Endometrium (tissue), 2 donors: ENCODE measurements around the gene PJA2.
"Not testable (repeated sequence)": the region's sequence is repeated elsewhere in the genome, so short reads cannot be mapped to it uniquely, and the experiment has no call there.

ENCODE experiments used
- FAIRE-seq: peaks from 2 replicates; lab custom pipeline; 2012; peaks lifted over from hg19 to GRCh38; lab: Jason Lieb, UNC
- donor health status: control.
- donor health status: control.

PJA2 gene, protein sequence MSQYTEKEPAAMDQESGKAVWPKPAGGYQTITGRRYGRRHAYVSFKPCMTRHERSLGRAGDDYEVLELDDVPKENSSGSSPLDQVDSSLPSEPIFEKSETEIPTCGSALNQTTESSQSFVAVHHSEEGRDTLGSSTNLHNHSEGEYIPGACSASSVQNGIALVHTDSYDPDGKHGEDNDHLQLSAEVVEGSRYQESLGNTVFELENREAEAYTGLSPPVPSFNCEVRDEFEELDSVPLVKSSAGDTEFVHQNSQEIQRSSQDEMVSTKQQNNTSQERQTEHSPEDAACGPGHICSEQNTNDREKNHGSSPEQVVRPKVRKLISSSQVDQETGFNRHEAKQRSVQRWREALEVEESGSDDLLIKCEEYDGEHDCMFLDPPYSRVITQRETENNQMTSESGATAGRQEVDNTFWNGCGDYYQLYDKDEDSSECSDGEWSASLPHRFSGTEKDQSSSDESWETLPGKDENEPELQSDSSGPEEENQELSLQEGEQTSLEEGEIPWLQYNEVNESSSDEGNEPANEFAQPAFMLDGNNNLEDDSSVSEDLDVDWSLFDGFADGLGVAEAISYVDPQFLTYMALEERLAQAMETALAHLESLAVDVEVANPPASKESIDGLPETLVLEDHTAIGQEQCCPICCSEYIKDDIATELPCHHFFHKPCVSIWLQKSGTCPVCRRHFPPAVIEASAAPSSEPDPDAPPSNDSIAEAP

DNA sequence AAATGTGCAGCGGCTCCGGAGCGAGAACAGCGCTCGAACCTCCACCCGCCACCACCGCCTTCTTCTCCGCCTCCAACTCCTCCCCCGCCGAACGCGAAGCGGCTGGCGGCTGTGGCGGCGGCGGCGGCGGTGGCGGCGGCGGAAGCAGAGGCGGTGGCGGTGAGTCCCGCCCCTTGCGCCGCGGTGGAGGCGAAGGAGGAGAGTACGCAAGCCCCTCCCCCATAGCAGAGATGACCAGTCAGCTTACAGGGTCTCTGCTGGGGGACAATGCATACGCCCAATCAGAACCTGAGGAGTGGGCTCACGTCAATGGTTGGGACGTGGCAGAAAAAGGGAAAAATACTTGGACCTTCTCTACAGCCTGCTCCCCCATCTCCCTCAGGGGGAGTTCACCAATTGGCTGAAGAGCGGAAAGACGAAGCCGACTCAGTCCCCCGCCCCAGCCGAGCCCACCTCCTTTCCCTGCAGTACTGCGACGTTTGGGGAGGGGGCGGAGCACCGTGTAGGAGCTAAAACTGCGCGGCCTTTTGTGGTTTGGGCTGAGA is at the start of gene PJA2:
TSS of gene PJA2 (minus strand) at position 131 of the 545 bp plus-strand sequence. CDS start 26,541 bp downstream, outside the sequence.
- peak; percentile 100 for FAIRE-seq

DNA sequence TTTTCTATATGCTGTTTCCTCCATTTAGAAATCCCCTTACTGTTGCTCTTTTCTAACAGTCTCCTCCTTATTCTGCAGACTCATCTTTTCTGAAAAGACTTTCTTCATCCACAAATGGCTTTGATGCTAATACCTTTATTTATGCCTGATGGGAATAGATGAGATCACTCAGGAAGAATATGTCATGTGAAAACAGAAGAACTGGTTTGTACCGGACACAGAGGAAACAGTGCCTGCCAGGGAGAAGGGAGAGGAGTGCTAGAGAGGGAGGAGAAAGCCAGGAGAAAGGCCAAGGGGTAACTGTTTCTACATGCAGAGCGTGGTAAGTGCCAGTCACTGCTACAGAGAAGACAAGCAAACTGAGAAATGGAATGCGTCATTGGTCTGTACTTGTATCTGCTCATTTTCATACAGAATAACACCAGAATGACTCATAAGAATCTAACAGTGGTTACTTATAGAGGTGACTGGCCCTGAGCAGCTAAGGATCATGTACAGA is 45.9 kb upstream of the PJA2 start:
- no peak for FAIRE-seq

DNA sequence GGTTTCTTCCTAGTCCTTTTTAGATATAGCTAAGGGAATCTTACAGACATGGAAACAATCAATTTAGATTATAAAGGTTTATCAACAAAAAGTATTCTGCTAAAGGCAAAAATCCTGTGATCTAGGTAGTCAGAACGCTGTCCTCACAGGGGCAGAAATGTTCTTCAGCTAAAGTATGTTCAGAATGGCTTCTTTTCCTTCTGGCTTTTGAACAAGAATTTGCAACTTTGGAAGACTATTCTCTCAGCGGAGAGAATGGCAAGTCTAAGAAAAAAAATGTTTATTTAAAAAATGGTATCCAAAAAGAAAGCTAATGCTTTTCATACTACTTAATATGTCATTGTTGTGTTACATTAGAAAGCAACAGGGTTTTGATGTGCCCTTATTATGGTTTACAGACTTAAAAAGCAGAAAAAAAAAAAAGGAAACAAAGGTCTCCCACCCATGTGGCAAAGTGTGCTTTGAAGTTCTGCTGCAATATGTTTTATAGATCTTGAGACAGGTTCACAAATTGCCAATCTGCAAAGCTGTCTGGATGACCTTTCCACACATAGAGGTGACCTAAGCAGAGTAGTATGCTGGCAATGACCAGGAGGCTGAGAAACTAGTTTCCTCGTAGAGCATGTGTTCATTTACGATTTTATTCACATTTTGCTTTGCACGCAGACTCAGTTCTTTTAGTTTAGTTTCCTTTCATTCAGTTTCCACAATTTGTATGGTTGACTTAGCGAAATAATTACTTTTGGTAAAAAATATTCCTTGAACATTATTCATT is 45.1 kb upstream of the PJA2 start:
- FAIRE-seq, result no peak

DNA sequence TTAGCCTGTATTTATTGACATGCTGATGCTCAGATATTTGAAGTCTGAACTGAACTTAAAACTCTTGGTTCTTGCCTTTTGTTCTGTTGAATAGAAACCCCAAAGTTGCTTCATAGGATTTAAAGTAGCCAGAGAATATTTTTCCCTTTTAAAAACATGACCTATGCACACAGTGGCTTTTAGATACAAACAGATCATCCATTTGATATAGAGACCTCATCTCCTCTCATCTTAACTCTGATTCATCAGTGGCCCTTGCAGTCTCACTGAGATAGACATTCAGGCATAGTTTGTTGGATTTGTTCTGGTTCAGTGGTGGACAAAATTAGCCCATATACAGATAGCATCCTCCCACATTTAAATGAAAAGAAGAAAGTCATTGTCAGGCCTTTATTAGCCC is 43.5 kb upstream of the PJA2 start:
- no peak for FAIRE-seq

DNA sequence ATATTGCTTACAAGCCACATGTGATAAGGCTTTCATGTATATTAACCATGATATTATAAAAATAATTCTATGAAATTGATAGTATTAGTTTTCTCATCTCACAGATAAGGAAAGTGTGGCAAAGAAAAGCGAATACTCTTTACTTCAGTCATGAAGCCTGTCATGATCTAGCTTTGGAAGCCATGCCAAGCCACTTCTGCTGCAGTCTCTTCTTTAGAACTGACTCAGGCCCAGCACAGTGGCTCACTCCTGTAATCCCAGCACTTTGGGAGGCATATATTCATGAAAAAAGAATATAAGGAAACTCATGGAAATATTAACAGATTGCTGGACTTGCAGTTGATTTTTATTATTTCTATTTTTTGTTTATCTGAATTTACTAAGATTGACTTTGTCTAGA is 42.9 kb upstream of the PJA2 start:
- FAIRE-seq, result no peak

DNA sequence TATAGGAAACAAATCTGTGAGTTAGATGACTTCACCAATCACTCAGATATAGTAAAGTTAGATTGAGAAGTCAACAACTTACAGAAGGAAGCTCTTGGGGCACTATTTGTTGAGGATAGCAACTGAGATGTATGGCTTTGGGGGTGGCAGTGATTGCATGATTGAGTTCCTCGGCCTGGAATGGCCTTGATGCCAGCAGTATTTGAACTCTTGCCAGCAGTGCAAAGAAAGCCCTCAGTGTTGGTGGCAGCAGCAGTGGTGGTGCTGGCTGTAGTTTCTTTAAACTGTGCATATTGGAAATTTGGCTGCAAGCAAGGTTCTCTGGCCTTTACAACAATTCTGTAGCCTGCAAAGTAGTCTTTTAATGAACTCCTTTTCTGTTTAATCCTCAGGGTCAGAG is 41.4 kb upstream of the PJA2 start:
- no peak for FAIRE-seq

DNA sequence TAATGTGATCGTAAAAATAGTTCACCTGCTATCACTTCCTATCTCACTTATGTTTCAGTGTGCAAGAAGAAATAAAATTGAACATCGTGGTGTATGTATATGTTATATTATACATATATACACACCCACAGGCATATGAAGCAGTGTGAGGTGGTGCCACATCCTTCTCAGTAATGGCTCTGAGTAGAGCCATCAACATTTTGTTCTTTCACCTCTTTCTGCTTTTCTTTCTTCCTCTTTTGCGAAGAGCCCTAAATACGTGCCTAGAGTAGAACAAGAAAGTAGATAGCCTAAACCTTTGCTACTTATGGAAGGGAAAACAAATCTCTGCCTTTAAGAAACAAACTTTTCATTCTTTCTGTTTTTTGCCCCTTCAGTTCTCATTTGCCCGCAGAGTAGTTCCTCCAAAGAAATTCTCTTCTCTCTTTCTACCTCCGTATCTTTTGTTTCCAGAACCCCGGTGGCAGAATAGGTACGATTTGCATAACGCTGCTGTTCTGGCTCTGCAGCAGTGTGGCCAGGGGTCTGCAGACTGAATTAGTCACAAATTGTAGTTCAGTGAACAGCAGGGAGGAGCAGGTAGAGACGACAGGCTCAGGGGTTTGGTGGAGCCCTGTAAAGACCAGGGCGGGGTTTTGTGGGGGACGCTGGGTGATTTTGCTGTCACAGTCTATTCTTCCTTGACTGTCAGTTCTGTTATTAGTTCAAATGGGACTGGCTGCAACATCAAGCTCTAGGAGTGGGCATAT is 40.5 kb upstream of the PJA2 start:
- FAIRE-seq, result no peak

DNA sequence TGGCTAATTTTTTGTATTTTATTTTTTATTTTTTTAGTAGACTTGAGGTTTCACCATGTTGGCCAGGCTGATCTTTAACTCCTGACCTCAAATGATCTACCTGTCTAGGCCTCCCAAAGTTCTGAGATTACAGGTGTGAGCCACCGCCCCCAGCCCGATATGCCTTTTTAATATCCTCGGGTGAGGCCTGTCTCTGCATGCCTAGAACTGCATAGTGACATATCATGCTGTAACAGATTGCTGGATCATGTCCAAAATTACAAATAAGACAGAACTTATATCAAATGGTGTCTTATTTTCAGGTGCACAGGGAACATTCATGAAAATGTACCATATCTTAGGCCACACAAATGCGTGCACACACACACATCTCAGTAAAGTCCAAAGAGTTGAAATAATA is 39.1 kb upstream of the PJA2 start:
- FAIRE-seq, result no peak

DNA sequence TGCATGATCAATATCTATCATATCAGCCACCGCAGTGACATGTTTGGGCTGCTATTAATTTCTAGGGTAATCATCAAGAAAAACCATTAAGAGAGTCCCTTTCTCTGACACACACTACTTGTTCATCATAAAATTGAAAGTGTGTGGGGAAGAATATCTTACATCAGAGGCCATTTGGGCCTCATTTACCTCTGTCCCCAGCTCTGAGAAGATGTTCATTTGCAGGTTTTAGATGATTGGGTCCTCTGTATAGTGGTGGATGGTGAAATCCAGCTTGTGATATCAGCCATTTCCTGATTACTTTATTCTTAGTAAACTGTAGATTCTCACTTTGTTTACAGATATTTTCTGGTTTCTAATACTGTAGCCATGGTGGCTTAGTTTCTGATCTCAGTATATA is 29.8 kb upstream of the PJA2 start:
- FAIRE-seq, result no peak

DNA sequence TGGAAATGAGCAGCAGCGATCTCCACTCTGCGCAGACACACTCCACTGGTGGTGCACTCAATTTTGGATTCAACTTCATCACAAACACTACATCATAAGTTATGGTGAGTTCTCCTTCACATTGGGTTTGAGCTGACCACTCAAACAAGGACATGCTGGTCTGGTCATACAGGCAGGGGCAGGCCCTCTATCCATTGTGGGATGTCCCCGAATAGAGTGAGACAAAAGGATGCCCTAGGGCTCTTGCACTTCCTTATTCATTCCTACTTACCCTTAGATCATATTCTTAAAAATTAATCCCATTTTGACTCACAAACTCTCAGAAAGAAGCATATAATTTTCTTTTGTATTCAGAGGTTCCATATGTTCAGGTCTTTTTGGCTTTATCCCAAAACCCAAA is 16.3 kb upstream of the PJA2 start:
- no peak for FAIRE-seq

DNA sequence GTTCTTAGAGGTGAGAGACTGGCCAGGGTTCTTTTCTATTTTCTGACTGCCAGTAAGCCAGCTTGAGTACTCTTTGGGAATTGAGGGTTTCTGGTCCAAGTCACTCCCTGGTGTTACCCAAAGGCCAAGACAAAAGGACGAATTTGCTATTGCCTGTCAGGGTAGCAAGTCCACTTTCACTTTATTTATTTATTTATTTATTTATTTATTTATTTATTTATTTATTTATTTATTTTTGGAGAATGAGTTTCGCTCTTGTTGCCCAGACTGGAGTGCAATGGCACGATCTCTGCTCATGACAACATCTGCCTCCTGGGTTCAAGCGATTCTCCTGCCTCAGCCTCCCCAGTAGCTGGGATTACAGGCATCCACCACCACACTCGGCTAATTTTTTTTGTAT is 15.7 kb upstream of the PJA2 start:
- FAIRE-seq, result not testable (repeated sequence)

DNA sequence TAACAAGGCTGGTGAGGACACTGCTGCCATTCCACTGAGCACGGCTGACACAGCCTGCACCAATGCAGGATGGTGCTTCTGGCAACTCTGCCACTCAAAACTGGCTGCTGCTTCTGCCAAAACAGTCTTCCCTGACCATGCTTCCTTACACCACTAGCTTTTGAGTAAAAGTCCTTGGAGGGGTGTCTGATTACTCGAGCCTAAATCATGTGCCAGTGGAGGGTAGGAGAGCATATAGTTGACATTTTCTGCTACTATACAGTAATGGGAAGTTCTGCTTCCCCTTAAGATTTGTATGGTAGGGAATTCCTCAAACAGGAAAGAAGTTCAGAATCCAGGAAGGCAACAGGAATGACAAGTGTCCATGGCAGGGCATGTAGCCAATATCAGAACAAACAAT is 12.2 kb upstream of the PJA2 start:
- FAIRE-seq, result no peak

DNA sequence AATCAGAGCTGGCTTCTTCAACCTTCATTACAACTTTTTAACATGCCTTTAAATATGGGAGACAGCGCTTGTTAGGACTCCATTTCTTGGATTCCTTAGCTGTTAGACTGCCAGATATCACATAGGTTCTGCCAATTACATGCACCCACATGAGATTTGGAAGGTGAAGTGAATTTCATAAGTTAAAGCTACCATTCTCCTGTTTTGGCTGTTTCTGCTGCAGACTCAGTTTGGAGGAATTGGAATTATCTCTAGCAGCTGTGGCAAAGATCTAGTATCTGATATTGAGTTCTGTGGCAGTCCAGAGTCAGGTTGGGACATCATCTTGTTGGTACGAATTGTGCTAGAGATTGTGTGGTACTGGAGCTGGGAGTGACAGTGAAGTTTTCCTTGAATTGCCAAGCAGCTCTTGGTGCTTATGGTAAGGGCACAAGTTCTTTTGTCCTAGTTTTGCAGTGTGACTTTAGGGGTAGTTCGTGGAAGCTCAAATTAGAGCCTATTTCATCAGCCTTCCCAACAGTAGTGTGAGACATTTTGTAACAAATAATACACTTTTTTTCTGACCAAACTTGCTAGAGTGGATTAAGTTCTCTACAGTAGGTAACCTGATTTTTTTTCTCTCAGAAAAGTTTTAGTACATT is 9.1 kb upstream of the PJA2 start:
- FAIRE-seq, result no peak

DNA sequence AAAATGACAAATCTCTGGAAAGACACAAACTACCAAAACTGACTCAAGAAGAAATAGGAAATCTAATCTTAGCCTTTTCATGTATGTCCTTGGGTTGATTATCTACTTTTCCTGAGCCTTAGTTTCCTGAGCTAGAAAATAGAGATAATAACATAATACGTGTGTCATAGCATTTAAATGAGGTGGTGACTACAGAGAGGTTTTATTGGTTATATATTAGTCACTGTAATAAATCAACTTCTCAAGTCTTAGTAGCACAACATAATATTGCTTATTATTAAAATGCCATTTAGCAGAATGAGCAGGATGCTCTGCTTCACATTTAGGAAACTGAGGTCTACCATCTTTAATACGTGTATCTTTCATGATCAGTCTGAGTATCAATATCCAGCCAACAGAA is 7.1 kb upstream of the PJA2 start:
- FAIRE-seq, result no peak

DNA sequence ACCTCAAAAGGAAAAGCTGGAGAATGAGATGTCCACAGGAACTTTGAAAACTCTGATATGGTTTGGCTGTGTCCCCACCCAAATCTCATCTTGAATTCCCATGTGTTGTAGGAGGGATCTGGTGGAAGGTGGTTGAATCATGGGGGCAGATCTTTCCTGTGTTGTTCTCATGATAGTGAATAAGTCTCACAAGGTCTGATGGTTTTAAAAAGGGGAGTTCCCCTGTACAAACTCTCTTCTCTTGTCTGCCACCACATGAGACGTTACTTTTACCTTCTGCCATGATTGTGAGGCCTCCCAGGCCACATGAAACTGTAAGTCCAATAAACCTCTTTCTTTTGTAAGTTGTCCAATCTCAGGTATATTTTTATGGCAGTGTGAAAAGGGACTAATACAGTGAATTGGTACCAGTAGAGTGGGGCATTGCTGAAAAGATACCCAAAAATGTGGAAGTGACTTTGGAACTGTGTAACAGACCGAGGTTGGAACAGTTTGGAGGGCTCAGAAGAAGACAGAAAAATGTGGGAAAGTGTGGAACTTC is 4.2 kb upstream of the PJA2 start:
- FAIRE-seq, result not testable (repeated sequence)

DNA sequence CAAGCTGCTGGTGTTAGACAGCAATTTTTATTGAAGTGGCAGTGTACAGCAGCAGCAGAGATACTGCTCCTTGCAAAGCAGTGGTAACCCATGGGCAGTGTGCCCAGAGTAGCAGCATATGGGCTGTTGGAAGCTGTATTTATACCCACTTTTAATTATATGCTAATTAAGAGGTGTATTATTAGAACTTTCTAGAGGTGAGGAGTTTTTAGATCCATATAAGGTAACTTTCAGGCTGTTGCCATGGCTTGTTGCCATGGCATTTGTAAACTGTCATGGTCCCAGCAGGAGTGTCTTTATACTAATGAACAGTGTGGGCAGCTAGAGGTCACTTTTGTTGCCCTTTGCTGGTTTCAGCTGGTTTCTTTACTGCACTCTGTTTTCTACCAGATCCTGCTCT is 3.7 kb upstream of the PJA2 start:
- FAIRE-seq, result no peak

DNA sequence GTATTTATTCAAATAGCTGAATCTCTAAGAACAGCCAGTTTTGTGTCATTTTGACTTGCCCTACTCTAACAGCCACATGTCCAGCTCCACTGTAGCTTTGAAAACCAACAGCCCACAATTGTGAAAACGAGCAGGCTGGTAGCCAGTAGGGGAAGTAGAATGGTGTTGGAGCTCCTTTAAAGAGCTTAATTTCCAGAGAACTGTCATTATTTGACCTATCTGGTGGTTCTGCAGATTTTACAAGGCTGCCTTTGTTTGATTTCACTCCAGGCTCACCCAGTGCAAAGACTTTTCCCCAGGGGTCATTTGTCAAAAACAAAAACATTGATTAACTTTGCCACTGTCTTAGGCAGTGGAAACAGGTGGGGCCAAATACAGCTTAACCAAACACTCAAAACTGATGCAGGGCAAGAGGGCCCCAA is 3.2 kb upstream of the PJA2 start:
- FAIRE-seq, result no peak

DNA sequence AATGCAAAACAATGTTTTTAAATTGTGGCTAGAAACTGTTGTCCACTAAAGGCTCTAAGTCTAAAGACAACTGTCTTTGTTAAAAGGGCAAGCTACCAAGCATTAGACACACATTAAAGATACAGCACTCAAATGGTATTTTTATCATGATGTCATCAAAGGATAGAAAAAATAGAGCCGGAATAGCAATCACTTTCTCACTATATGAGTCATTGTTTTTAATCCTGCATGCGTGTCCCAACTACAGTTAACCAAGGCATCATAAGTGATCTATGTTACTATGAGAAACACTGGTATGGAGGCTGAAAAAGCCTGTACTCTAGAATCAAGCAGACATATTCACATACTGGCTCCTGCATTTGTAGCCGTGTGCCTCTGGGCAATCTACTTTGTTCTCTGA is 1.9 kb upstream of the PJA2 start:
- FAIRE-seq, result no peak

DNA sequence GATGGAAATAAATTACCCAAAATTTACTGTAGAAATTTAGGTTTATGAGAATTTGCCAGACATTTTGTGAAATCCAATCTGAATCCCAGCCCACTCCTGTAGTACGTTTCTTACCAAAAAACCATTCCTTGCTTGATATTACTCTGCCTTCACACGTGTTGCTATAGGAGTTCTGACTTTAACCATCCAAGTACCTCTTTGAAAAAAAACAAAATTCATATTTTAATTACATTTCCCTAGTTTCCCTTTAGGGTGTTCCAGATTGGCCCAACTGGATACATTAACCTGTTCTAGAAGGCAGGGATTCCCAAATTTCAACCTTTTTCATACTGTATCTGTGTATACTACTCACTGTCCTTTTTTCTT is 1.4 kb upstream of the PJA2 start:
- no peak for FAIRE-seq

DNA sequence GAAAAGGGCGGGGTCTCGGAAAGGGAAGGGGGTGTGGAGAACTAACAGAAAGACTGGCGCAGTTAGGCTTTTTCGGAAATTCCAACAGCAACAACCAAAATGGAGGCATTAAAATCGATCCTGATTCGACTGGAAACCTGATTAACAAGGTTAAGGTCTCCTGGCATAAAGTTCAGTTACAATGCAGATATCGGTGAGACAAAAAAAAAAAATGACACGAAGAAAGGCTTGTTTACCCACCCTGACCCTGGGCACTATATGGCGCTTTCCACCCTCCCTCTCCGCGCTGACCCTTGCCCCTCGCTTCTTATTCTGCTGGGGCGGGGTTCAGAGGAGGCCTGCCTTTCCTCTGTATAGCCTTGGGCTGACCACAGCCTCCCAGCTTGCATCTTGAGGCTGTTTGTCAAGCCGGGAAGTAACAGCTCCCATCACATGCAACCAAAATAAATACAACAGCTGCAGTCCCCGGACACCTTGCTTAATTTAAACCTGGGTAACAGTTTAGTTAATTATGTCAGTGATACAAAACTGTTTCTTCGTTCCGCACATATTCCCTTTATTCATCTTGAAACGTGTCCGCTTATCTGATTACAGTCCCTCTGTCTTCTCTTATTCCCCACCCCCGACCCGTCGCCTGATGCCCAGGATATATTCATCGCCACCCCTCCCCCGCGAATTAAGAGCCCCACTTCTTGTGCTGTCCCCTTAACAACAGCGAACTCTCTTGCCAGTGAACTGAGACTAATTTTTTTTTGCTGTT is 795 bp upstream of the PJA2 start:
- no peak for FAIRE-seq
